Adrenal gland (tissue), 5 donors: ENCODE results near the gene SEPTIN2.

ENCODE experiments used
- POLR2A ChIP-seq, 2 donors: fragments of 450-650 bp; IDR thresholded peaks; one replicate each; pipeline ENCODE4 v1.6.1; 2017; ENCODE audit warnings: antibody characterized with exemption in 2 of 2, mild to moderate bottlenecking in 2 of 2, moderate library complexity in 1 of 2
- TF ChIP-seq, protein P1 (sequence below), 6 experiments: fragments of 450-650 bp in 4 of 6; fragments of 200-600 bp in 2 of 6; sonication (generic) in 1 of 6; IDR thresholded peaks; 1 replicate in 5 of 6; 2 replicates in 1 of 6; pipeline versions ENCODE4 v1.5.1 to v1.8.0; 2016 to 2021; ENCODE audit warnings: antibody characterized with exemption in 6 of 6, mild to moderate bottlenecking in 2 of 6, moderate library complexity in 1 of 6
- donor health status: DM: no; HTN: no; CAD: no.

DNA sequence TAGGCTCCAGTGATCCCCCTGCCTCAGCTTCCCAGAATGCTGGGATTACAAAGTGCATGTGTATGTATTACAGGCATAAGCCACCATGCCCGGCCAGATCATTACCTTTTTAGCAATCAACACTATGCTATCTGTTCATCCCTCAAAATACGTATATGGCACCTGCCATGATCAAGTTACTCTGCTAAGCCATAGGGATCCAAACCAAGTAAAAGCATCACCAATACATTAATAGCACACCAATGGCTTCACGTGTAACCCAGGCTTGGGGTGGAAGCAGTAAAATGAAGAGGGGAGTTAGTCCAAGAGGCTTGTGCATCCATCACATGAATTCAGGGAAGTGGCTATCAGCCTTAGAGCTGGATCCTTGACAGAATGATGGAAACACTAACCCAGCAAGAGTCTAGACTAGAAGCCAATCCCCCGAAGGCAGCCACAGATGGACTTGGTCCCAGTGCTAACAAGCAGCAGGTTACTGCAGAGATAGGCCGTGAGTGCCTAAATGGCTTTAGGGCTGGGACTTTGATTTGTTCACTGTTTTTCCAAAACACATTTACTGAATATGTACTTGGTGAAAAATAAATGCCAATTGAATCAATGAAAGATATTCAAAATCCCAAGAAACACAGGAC, 11.6 kb upstream of the SEPTIN2 start:
- TF ChIP-seq, protein P1, sequence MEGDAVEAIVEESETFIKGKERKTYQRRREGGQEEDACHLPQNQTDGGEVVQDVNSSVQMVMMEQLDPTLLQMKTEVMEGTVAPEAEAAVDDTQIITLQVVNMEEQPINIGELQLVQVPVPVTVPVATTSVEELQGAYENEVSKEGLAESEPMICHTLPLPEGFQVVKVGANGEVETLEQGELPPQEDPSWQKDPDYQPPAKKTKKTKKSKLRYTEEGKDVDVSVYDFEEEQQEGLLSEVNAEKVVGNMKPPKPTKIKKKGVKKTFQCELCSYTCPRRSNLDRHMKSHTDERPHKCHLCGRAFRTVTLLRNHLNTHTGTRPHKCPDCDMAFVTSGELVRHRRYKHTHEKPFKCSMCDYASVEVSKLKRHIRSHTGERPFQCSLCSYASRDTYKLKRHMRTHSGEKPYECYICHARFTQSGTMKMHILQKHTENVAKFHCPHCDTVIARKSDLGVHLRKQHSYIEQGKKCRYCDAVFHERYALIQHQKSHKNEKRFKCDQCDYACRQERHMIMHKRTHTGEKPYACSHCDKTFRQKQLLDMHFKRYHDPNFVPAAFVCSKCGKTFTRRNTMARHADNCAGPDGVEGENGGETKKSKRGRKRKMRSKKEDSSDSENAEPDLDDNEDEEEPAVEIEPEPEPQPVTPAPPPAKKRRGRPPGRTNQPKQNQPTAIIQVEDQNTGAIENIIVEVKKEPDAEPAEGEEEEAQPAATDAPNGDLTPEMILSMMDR (IDR thresholded peaks at IDR 0.05), result no peak
- no peak for TF ChIP-seq POLR2A (IDR thresholded peaks at IDR 0.05)
